Stomach (tissue), 9 donors: ENCODE results near the gene ATP11B. TPM values are rescaled to one million over a fixed set of nuclear protein-coding genes. Genes with fewer than 3 reads are reported as not detected.

Experiments used
- DNase-seq, 2 donors: peaks; one replicate each; pipeline versions ENCODE4 v3.0.0 to v3.0.0-alpha.2; 2013 to 2019
- H3K27ac ChIP-seq, 5 donors: fragments of 200-600 bp in 4 of 5; sonication (generic) in 4 of 5; one replicate each; pipeline ENCODE4 v1.5.1; 2013 to 2019; ENCODE audit warnings: mild to moderate bottlenecking in 1 of 5, moderate library complexity in 1 of 5
- H3K27me3 ChIP-seq, 3 donors: fragments of 200-600 bp; sonication (generic); one replicate each; pipeline ENCODE4 v1.5.1; 2017 to 2019; ENCODE audit warnings: mixed run types in 1 of 3
- H3K36me3 ChIP-seq, 4 donors: fragments of 200-600 bp; sonication (generic); 1 replicate in 3 of 4; 2 replicates in 1 of 4; pipeline ENCODE4 v1.5.1; 2016 to 2019
- H3K4me1 ChIP-seq, 4 donors: fragments of 200-600 bp; sonication (generic); one replicate each; pipeline ENCODE4 v1.5.1; 2016 to 2019
- H3K4me3 ChIP-seq, 4 donors: fragments of 200-600 bp; sonication (generic) in 3 of 4; one replicate each; pipeline ENCODE4 v1.5.1; 2016 to 2019; ENCODE audit warnings: mild to moderate bottlenecking in 1 of 4
- H3K9me3 ChIP-seq, 4 donors: fragments of 200-600 bp; sonication (generic); one replicate each; pipeline ENCODE4 v1.5.1; 2016 to 2019
- CTCF ChIP-seq, 7 experiments: fragments of 450-650 bp in 4 of 7; fragments of 200-600 bp in 3 of 7; sonication (generic) in 3 of 7; IDR thresholded peaks; one replicate each; pipeline ENCODE4 v1.5.1; 2016 to 2019; ENCODE audit warnings: antibody characterized with exemption in 7 of 7, control low read depth in 2 of 7, mild to moderate bottlenecking in 1 of 7
- EP300 ChIP-seq: sonication (generic); formaldehyde crosslinking; IDR thresholded peaks from one replicate; pipeline ENCODE4 v1.6.1; 2017; ENCODE audit warnings: antibody characterized with exemption
- POLR2A ChIP-seq, 4 donors: fragments of 450-650 bp; IDR thresholded peaks; one replicate each; pipeline ENCODE4 v1.6.1; 2016; ENCODE audit warnings: antibody characterized with exemption in 4 of 4, control low read depth in 2 of 4, mild to moderate bottlenecking in 1 of 4, moderate library complexity in 1 of 4
- POLR2AphosphoS5 ChIP-seq, 3 donors: sonication (generic); formaldehyde crosslinking; IDR thresholded peaks; one replicate each; pipeline ENCODE4 v1.6.1; 2016; ENCODE audit warnings: antibody characterized with exemption in 3 of 3
- WGBS, 5 donors: extraction: QIAGEN DNeasy Blood & Tissue Kit in 3 of 5; methylation state at CpG; one replicate each; pipeline versions ENCODE4 v1.1.5 to v1.1.7; 2013 to 2018; 5-methylcytosine and 5-hydroxymethylcytosine counted together
- intact Hi-C: fragments of 100-400 bp; cut with DNase I; formaldehyde crosslinking; loops from one replicate; pipeline ENCODE4 v1.15.1; 2023; ENCODE audit warnings: low total_unique reads
- polyA plus RNA-seq, 3 donors: library from polyadenylated mRNA; stranded (reverse); fragments of 200-250 nt; gene quantifications; one replicate each; pipeline ENCODE4 v1.2.3, GENCODE V29; 2013
- total RNA-seq, 5 donors: library from RNA; depleted of rRNA; stranded (reverse); fragments of >200 nt; gene quantifications; one replicate each; pipeline versions ENCODE4 v1.1.0 to v1.2.3, GENCODE V29; 2014 to 2016
- donor health status: healthy with polysubstance abuse.
- donor health status: Bipolar disorder and iron deficiency.
- donor health status: healthy.

The ATP11B gene
- total and polyA plus RNA-seq, 8 donors: 9.6 to 449 (median 120) TPM

- WGBS, 5 donors: 65 to 73% (median 72%) methylated on average over 8 of the region's 8 CpGs
- intact Hi-C loops: no loop called here
- Histone ChIP-seq H3K36me3 (peaks cover 8 to 94% (median 87%) of the 10 kb centered on the region in 4 donors), H3K4me3 (no peak overlapping the region), H3K27ac (no peak overlapping the region), H3K4me1 (peaks cover 0 to 7% (median 0%) of the 10 kb centered on the region in 4 donors), H3K27me3 (no peaks in the 10 kb centered on the region), H3K9me3 (no peaks in the 10 kb centered on the region)
- no peak for TF ChIP-seq POLR2AphosphoS5 (IDR thresholded peaks at IDR 0.05)
- DNase-seq: no peak
Measured at GRCh38 chr3:182895513-182896112, 102.3 kb downstream of the ATP11B start.

GRCh38 chr3:182896553-182896952, 103.2 kb downstream of the ATP11B start:
- Histone ChIP-seq H3K27ac (no peak overlapping the region), H3K4me3 (no peak overlapping the region), H3K4me1 (peaks cover 0 to 7% (median 0%) of the 10 kb centered on the region in 4 donors), H3K27me3 (no peaks in the 10 kb centered on the region), H3K36me3 (peaks cover 8 to 88% (median 85%) of the 10 kb centered on the region in 4 donors), H3K9me3 (no peaks in the 10 kb centered on the region)
- TF ChIP-seq POLR2AphosphoS5 (IDR thresholded peaks at IDR 0.05): no peak
- no peak for TF ChIP-seq EP300
- no peak for TF ChIP-seq CTCF (IDR thresholded peaks at IDR 0.05)
- TF ChIP-seq POLR2A (IDR thresholded peaks at IDR 0.05): no peak
- 85 to 94% (median 89%) methylated on average over 2 of the region's 2 CpGs for WGBS, 5 donors
- DNase-seq: no peak
- intact Hi-C loops: no loop called here

GRCh38 chr3:182902236-182902635, 108.9 kb downstream of the ATP11B start:
- 63 to 71% (median 68%) methylated on average over 5 of the region's 5 CpGs for WGBS, 5 donors
- no peak overlapping the region for H3K27ac ChIP-seq

GRCh38 chr3:182904164-182904563, 110.9 kb downstream of the ATP11B start:
- H3K4me1 ChIP-seq: no peaks in the 10 kb centered on the region
- no peak for DNase-seq
- H3K36me3 ChIP-seq: peaks cover 22 to 86% (median 69%) of the 10 kb centered on the region in 4 donors
- intact Hi-C loops: no loop called here
- 93 to 98% (median 95%) methylated on average over 3 of the region's 3 CpGs for WGBS, 5 donors
- no peak overlapping the region for H3K27ac ChIP-seq
- H3K9me3 ChIP-seq: no peaks in the 10 kb centered on the region
- no peaks in the 10 kb centered on the region for H3K27me3 ChIP-seq
- no peak overlapping the region for H3K4me3 ChIP-seq
- TF ChIP-seq POLR2AphosphoS5 (IDR thresholded peaks at IDR 0.05) (no peak), EP300 (no peak), POLR2A (IDR thresholded peaks at IDR 0.05) (no peak), CTCF (IDR thresholded peaks at IDR 0.05) (no peak)

More at GRCh38 chr3:182902236-182902635, 108.9 kb downstream of the ATP11B start:
- H3K36me3 ChIP-seq: peaks cover 26 to 92% (median 86%) of the 10 kb centered on the region in 4 donors
- no peak overlapping the region for H3K4me3 ChIP-seq
- H3K27me3 ChIP-seq: no peaks in the 10 kb centered on the region
- intact Hi-C loops: no loop called here
- TF ChIP-seq CTCF (IDR thresholded peaks at IDR 0.05): no peak
- no peak for TF ChIP-seq POLR2AphosphoS5 (IDR thresholded peaks at IDR 0.05)
- no peak for TF ChIP-seq POLR2A (IDR thresholded peaks at IDR 0.05)
- TF ChIP-seq EP300: no peak
- no peaks in the 10 kb centered on the region for H3K9me3 ChIP-seq
- no peaks in the 10 kb centered on the region for H3K4me1 ChIP-seq
- no peak for DNase-seq

- intact Hi-C loops: no loop called here
- peaks cover 18 to 77% (median 63%) of the 10 kb centered on the region in 4 donors for H3K36me3 ChIP-seq
- WGBS, 5 donors: 97 to 100% (median 97%) methylated on average over 4 of the region's 4 CpGs
- H3K9me3 ChIP-seq: no peaks in the 10 kb centered on the region
- no peak overlapping the region for H3K27ac ChIP-seq
- no peak for DNase-seq
- TF ChIP-seq EP300 (no peak), POLR2AphosphoS5 (IDR thresholded peaks at IDR 0.05) (no peak), CTCF (IDR thresholded peaks at IDR 0.05) (no peak), POLR2A (IDR thresholded peaks at IDR 0.05) (no peak)
- no peak overlapping the region for H3K4me3 ChIP-seq
- no peaks in the 10 kb centered on the region for H3K4me1 ChIP-seq
- H3K27me3 ChIP-seq: no peaks in the 10 kb centered on the region
Measured at GRCh38 chr3:182905623-182906022, 112.3 kb downstream of the ATP11B start.
